ENCODE results near the gene SRPK3.
"Not testable (repeated sequence)": the region's sequence is repeated elsewhere in the genome, so short reads cannot be mapped to it uniquely, and the experiment has no call there.

- not testable (repeated sequence) for TF ChIP-seq CTCF (IDR thresholded peaks at IDR 0.05; ENCODE audit: low read depth, low read length, missing input control); REST (IDR thresholded peaks at IDR 0.05); SP1 (IDR thresholded peaks at IDR 0.05)
Observed at GRCh38 chrX:153743468-153744209, 37.2 kb upstream of the SRPK3 start.

Measured in liver (tissue), 3 donors.